H1 (cell line): Measurements from ENCODE around the gene DHRS2. TPM values are rescaled to one million over a fixed set of nuclear protein-coding genes. Genes with fewer than 3 reads are reported as not detected.

ENCODE experiments used
- BRCA1 ChIP-seq: IDR thresholded peaks from 2 replicates; pipeline ENCODE4 v1.6.1; 2012; ENCODE audit warnings: low read depth, low read length, improper control_type of control experiment
- GTF2F1 ChIP-seq: IDR thresholded peaks from 2 replicates; pipeline ENCODE4 v1.6.1; 2012; ENCODE audit warnings: low read depth, low read length, improper control_type of control experiment, borderline replicate concordance
- SIN3A ChIP-seq, 2 experiments: IDR thresholded peaks in 1 of 2; conservative IDR thresholded peaks in 1 of 2; 2 replicates each; pipeline ENCODE4 v1.6.1; 2011 to 2012; ENCODE audit warnings: low read length in 2 of 2, improper control_type of control experiment in 1 of 2, low read depth in 1 of 2, mild to moderate bottlenecking in 1 of 2
- polyA plus RNA-seq, 7 experiments: library from polyadenylated mRNA; depleted of rRNA in 3 of 7; stranded (reverse) in 5 of 7; unstranded in 2 of 7; fragments of >200 nt in 5 of 7; fragments of 200-250 nt in 2 of 7; gene quantifications; 1 replicate in 5 of 7; 2 replicates in 1 of 7; 4 replicates in 1 of 7; pipeline versions ENCODE4 v1.2.1 to v1.2.3, GENCODE V29; 2011 to 2013; ENCODE audit warnings: missing spikeins in 2 of 7, mixed read lengths in 2 of 7
- total RNA-seq: library from RNA; stranded (reverse); fragmentation: NEBNext Ultra II Directional; extraction: Animal tissue kit (Norgen Biotek cat#: 25700); gene quantifications from 2 replicates; pipeline ENCODE4 v1.2.1, GENCODE V29; 2021

The DHRS2 gene
- total and polyA plus RNA-seq, 2 of the 8 experiments (the other 6 are each of a cell fraction or from before 2014, with no cell fraction given): 1.1 to 3.5 TPM

DNA sequence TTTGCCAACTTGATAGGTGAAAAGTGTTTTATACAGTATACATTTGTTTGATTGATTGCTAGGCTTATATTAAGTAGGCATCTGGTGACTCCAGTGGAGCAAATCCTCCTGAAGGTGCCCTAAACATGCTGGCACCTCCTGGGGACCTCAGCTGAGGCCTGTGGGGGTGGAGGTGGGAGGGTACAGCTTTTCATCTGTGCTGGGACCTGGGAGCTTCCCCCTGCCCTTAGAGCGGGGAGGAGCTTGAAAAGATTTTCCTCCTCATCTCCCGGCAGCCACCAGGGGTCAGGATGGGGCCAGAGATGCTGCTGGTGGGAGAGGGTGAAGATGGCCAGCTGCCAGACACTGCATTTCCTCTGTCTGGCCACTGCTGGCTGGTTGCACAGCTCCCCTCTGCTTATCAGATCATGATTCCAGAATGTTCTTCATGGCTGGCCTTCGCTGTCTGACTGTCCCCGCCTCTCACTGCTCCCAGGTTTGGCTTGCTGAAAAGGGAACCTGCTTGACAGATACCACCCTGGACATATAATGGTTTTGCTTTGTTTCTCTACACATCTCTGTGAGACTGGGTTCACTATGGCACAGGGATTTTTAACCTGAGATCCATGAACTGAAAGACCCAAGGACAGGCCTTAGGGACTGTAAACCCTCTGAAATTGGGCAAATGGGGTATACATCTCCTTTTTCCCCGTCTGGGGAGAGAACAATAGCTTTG lies 47.1 kb upstream of the DHRS2 start (continued):
- TF ChIP-seq SIN3A (conservative IDR thresholded peaks at IDR 0.05 in 1 of 2, IDR thresholded peaks at IDR 0.05 in 1 of 2; ENCODE audit: low read depth in 1 of 2, low read length in 2 of 2) (0 out of 4 replicates have a peak, but pooled peaks of 1 of the 2 experiments have one; percentile 43), BRCA1 (no peak), GTF2F1 (no peak)
